RCC 7860 (cell line): ENCODE measurements around the gene NTM.

Experiments
- DNase-seq: peaks from one replicate; pipeline ENCODE4 v3.0.0-alpha.2; 2015; ENCODE audit warnings: low spot score
- FAIRE-seq: peaks from 2 replicates; lab custom pipeline; 2012; peaks lifted over from hg19 to GRCh38; lab: Jason Lieb, UNC

Gene NTM

DNA sequence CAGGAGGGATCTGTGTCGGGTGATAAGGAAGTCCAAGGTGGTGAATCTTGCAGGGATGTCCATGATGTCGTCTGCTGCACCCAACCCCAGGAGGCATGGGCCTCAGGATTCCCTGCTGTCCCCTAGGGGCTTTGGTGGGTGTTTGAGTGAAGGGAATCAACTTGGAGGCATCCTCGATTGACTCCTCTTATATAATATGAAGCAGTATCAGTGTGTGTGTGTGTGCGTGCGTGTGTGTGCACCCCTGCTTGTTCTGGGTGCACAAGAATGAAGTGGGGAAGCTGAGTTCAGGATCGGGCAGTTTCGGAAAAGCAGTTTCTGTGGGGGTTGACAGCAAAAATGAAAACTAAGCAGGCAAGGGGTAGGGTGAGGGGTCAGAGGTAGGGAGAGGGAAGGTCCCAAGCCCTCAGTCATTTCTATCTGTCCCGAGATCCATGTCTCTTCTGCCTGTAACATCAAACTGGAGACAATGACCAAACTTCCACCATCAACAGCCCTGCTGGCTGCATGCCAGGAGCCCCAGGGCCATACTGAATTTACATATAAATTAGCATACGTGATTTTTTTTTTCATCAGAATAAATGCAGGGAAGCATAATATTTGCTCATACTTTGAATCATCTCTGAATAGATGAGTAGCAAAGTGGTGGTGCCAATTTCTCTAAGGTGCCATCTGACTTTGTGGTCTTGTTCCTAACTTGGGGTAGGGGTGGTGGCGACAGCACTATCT is 2.0 kb downstream of the NTM start:
- FAIRE-seq (no peak), DNase-seq (no peak)

DNA sequence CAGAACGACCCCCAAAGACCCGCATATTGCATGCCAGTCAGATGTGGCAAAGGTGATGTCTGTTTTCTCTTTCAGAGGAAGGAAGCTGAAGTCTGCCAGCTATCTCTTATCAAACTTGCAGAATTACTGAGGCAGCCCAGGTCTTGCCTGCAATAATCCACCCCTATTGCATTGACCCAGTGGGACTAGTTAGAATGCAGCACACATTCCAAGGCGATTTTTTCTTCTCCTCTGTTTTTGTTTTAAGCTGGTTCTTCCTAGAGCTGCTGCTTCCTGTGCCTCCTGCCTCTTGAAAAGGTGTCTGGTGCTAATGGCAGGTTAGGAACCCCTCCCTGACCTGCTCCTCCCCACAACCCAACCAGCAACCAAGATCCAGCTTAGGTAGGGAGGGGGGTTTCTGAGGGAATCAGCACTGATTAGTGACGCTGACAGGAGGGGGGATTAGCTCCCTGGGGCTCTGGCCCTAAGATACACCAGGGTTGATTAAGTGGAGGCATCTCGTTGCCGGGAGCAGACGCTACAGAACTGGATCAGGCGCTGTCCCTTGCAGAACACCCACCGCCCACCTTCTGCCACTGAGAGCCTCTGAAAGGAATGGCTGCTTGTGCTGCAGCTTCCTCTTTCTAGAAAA is 2.8 kb downstream of the NTM start:
- FAIRE-seq: no peak

DNA sequence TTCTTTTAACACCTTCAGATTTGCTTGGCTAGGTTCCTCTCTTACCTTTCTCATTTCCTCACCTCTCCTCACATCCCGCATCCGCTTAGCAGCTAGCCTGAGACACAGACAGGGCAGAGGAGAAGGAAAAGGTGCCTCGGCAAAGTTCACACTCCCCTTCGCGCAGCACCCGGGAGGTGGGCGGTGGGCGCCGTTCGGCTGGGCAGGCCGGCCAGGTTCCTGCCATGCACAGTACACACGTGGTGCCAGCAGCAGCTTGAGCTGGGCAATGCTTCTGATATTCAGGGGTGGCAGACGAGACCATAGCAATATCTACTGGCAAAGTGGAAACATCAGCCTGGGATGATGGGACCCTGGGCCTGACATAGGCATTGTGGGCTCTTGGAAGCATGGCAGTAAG is 3.3 kb downstream of the NTM start:
- no peak for FAIRE-seq
- DNase-seq: no peak

More for the DNA sequence above, 2.8 kb downstream of the NTM start:
- DNase-seq: no peak

DNA sequence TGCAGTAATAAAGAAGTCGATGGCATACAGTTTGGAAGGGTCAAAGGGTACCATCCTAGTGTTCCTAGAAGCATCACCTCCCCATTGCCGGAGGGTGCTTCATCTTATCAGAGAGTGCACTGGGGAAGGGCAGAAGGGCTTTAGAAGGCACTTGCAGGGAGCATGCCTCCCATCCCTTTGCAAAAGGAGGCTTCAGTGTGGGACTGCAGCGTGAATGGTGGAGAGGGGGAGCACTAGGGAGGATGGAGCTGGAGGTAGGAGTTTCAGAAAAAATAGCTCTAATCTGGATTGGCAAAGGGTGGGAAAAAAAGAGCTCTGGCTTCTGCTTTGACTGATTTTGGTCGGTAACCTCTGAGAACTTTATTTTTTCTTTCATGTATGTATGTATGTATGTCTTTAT is 5.0 kb downstream of the NTM start:
- FAIRE-seq: no peak
- DNase-seq: no peak

DNA sequence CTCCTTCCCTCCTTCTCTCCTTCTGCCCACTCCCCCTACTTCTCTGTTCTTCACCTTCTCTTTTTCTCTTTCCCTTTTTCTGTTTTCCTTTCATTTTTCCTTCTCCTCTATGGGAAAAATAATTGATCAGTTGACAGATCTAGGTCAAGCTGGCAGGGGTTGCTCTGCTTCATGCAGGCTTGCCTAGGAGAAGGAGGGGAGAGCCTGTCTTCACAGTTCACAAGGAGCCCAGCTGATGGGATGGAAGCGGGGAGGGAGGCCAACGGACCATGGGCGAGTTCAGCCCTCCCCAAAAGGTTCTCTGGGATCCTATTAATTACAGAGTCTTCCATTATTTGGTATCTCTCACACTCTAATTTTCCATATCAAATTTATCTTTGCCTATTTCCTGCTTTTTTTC is 5.5 kb downstream of the NTM start:
- FAIRE-seq: no peak

DNA sequence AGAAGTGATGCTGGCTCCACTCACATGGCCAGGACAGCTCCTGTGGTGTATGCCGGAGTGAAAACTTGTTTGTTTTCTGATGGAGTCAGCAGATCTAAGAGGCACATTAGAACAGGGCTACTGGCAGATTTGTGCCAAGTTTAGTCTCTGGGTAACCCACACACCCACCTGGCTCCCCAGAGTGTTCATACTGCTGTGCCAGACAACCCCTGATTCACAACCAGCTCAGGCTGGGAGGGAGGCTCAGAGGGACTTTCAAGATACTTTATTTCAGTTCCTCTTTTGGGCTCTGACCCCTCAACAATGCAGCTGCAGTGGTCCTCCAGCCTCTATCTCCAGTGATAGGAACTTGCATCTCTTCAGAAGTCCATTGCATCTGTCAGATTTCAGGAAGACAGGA is 8.5 kb downstream of the NTM start:
- DNase-seq: no peak
- no peak for FAIRE-seq

More for the DNA sequence above, 5.5 kb downstream of the NTM start:
- DNase-seq: no peak

DNA sequence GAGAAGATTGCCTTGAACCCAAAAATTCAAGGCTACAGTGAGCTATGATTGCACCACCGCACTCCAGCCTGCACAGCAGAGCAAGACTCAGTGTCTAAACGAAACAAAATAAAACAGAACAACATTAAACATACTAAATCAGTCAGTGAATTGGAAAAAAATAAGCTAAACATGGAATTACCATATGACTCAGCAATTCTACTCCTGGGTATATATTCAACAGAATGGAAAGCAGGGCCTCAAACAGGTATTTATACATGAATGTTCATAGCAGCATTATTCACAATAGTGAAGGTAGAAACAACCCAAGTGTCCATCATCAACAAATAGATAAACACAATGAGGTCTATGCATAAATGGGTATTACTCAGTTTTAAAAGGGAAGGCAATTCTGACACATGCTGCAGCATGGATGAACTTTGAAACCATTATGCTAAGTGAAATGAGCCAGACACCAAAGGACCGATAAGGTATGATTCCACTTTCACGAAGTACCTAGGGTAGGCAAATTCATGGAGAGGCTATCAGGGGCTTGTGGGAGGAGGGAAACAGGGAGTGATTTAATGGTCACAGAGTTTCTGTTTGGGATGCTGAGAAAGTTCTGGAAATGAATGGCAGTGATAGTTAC is 15.5 kb downstream of the NTM start:
- FAIRE-seq (no peak), DNase-seq (no peak)

DNA sequence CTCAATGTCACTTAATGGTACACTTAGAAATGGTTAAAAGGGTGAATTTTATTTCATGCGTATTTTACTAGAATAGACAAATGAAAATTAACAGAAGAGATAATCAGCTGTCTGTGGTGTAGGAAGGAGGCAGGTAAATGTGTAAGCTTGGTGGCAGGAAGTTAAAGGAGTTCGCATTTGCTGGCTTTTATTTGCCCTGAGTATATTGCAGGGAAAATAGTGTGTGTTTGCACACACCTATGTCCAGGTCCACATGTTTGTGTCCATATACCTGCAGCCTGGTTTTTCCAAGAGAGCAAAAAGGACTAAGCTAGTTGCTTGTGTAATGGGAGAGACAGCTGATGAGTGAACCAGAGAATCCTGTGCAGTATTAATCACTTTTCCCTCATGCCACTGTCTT is 16.0 kb downstream of the NTM start:
- FAIRE-seq (no peak), DNase-seq (no peak)

DNA sequence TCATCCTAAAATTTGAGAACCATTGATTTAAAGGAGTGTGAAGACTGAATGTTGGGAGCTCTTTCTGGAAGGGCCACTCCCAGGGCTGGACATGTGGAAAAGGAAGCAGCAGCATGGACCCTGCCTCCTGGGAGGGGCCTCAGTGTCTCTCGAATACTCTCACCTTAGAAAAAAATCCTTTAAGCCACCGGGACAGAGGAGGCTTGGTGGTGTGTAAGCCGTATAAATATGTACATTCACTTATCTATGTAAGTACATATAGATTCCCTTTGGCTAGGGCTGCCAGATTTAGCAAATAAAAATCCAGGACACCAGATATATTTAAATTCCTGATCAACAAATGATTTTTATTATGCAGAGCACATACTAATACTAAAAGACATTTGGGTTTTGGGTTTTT is 17.6 kb downstream of the NTM start:
- FAIRE-seq: no peak
- DNase-seq: no peak

DNA sequence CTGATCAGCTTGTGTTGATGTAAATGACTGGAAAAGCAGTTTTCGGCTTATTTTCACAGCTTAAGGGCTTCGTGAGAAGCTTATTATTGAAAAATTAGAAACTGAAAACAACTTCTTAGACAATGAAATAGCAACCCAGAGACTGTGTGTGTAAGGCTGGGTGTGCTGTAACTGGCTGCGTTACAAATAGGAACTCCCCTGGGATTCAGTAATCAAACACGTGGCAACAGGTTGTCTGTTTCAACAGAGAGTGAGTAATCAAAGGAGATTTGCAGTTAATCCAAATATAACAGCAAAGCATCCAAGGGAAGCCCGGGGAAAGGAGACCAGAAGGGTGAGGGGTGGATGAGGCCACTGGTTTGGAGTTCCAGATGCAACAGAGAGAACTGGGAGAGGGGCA is 19.2 kb downstream of the NTM start:
- DNase-seq (no peak), FAIRE-seq (no peak)

DNA sequence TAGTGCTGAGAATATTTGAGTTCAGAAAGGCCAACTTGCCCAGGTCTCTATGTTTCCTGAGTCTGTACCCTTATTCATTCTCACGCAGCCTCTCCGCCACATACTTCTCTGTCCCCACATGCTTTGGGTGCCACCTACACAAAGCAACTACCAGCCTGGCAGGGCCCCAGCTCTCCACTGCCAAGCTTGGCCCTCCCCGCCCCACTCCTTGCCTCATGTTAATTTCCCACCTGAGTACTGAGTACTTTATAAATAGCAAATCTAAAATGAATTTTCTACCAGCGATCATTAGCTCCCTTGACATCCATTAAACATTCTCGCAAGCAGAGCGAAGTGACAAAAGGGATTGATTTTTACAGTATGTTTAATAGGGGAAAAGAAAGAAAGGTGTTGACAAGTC is 20.8 kb downstream of the NTM start:
- FAIRE-seq: no peak
- no peak for DNase-seq

DNA sequence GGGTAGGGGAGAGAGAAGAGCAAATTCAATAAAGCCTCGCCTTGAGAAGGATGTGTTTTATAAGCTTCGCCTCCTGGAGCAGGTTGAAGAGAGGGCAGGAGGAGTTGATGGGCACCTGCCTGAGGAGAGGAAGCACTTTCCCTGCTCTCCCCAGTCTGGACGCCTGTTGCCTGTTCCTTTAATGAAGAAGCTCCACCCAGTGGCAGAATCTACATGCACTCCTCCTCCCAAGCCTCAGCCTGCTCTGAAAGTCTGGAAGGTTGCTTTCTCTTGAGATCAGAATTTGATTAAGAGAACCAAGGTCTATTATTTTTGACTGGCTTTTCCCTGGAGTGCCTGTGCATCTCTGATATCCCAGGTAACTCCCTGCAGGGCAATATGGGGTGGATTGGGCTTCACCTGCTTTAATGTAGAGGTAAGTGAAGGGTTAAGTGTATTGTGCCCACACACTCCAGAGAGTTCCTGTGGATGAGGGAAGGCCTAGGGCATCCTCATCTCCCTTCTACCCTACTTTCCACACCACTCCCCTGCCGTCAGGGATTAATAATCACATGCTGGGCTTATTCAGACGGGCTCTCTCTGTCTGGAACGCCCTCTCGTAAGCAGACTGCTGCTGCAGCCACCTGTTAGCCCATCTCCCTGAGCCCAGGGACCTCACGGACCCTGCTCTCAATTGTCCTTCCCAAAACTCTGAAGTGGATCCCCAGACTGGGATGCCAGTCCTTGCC is 22.3 kb downstream of the NTM start:
- FAIRE-seq: no peak
- DNase-seq: no peak

DNA sequence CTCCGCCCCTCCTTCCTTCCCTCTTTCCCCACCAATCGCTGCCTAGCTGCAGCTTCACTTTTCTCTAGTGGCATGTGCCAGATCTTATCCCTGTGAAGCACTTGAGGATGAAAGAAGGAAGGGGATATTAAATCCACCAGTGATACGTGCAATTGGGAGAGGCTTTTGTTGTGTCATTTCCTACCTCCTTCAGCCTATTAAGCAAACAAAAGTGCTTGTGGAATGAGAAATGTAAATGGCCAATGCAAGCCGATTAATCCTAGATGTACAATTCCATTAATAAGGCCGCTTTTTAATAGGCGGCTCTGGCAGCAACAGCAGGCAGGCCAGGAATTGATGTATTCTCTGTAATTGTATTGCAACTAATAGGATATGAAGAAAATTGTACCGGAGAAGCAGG is 23.3 kb downstream of the NTM start:
- no peak for FAIRE-seq
- no peak for DNase-seq

DNA sequence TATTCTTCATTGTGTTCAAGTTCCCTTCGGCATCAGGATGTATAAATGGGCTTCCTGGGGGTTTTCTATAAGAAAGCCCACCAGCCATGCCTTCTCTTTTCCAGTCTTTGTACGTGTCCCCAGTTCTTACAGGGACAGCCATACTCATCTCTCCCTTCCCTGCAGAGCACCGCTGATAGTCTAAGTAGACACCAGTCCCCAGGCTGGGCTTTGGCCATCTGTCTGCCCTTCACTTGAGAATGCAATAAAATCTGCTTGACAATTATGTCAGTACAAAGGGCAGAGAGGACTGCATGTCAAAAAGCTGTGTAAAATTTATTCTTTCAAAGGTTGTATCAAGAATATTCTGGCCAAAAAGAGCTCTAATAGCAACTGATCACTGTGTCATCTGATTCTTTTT is 27.3 kb downstream of the NTM start:
- FAIRE-seq: no peak
- DNase-seq: no peak

DNA sequence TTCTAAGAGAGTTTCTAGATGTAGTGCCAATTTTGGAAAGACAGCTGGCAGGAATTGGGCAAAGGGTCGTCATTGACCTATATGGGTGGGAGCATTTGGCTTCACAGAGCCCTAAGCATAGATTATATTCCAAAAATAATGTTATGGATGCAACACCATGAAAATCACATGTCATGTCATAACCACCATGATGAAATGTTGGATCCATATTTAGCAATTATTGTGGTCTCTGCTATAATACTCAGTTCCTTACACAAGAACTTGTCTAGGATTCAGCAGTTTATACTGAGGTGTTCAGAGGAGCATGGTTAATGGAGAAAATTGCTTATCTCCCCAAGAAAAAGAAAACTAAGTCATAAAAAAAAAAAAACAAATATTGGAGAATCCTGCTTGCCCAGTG is 31.6 kb downstream of the NTM start:
- FAIRE-seq: no peak

DNA sequence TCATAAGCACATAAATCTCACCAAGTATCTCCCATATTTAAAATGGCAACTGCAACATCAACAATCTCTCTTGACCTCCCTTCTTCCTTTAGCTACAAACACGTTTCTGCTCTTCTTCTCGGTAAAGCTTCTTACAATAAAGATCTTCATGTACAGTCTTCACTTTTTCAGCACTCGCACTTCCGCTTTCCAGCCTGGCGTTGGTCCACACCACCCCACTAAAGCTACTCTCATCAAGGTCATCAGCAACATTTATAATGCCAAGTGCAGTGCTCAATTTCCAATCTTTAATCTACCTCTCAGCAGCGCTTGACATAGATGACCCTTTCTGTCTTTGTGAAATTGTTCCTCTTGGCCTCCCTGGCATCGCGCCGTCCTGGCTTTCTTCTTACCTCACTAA is 33.6 kb downstream of the NTM start:
- DNase-seq: no peak
- no peak for FAIRE-seq

More for the DNA sequence above, 31.6 kb downstream of the NTM start:
- DNase-seq: no peak

DNA sequence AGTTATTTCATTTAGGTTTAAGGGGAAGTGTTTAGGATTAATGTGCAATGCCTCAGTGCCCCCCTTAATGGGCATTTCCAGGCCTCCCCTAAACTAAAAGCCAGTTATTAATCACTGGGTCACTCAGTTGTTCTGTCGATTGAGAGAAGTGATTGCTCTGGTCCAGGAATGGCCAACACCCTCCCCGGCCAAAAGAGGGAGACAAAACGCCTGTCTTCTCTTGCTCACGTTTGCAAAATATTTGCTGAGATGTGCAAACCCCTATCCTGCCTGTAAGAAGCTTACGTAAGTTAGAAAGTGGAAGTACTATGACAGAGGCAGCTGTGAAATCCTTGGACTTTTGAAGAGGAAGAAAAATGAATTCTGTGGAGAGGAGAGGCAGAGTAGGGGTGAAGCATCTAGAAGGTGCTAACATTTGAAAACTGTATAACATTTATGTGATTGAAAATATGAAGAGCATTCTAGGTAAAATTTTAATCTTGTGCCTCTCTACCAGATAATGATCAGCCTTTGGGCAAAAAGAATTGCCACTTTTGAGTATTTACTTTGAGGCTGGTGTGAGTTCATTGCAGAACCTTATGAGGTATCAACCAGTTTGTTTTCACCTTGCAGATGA is 37.7 kb downstream of the NTM start:
- FAIRE-seq: no peak
- peak; percentile 30 for DNase-seq

DNA sequence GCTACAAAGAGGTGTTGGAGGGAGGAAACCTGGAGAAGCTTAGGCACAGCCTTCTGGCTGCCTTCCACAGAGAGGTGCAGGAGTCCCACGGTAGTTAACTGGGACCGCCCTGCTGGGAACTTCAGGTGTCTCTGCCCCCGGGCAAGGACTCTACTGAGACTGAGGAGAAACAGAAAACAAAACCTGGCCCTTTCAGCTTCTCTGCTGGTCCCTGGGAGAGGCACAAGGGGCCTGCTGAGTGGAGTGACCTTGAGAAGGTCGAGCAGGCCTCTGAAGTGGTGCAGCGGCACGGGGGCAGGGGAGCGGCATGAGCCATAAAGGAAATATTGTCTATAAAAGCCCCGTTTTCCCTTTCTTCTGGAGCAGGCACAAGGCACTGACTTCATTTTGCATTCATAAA is 38.9 kb downstream of the NTM start:
- DNase-seq: no peak
- FAIRE-seq: no peak

DNA sequence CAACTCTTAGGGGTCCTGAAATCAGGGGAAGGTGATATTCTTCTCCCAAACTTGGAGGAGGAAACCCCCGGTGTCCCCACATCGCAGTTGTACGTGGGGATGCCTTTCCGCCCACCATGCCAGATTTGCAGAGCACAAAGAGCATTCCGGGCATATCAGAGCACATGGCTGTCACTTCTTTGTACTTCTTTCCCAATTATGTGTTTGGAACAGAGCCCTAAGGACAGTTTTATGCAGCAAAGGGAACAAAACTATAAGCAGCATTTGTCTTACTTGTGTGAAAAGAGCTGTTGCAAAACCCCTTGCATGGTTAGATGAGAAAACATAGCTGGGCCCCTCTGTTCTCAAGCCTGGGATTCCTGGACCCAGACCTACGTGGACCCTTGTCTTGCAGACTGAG is 41.2 kb downstream of the NTM start:
- DNase-seq: no peak
- FAIRE-seq: no peak

DNA sequence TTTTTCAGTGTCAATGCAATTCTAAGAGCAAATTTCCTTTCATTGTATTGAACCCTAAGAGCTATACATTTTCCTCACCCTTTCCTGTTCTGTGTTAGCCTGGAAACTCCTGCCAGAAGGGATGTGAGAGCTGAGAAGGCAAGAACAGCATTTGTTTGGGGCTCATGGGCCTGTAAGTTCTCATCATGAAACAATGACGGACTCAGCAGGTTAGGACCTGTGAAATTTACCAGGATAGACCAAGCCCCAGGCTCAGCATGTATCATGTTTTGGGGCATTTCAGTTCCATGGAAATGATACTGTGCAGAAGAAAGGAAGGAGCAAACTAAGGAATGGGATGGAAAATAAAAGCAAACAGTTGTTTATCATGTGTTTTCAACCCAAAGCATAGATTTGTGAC is 41.6 kb downstream of the NTM start:
- DNase-seq (no peak), FAIRE-seq (no peak)

DNA sequence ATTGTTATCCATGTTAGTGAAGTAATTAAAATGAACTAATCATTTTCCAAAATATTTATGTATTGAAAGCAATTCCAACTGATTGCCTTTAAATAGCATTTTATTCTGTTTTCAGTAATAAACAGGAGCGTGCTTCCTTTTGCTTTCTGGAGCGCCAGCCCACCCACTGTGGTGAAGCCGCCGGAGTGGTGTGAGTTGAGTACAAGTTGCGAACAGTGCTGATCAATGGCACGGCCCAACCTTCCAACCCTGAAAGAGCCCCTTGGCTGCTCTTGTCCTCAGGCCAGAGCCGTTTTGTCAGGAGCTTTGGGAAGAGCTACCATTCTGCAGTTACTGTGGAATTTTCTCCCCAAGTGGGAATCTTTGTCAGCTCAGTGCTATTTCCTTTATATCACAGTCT is 42.8 kb downstream of the NTM start:
- DNase-seq (no peak), FAIRE-seq (no peak)
